GM21737 (cell line): ENCODE data around the gene SOWAHB.

Source experiments
- ATAC-seq: cut with Tn5 transposase; IDR thresholded peaks from one replicate; pipeline ENCODE4 v1.9.1; 2021; ENCODE audit warnings: mild to moderate bottlenecking, moderate library complexity; ENCODE audit not compliant: unreplicated experiment

The SOWAHB gene

DNA sequence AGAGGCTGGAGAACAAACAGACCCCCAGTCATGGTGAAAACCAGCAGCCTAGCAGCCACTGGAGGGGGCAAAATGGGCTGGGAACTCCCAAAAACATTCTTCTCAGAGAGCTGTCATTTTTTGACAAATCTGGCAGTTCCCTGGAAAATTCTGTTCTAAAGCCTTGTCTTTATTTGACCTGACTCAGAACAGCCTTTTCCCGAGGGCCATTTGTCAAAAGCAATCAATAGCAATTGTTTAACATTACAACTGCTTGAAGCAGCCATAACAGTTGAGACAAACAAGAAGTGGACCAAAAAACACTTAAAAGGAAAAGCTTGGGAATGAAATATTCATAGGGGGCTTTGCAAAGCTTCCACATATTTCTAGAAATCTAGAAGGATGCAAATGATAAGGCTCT is 39.6 kb downstream of the SOWAHB start:
- no peak for ATAC-seq

DNA sequence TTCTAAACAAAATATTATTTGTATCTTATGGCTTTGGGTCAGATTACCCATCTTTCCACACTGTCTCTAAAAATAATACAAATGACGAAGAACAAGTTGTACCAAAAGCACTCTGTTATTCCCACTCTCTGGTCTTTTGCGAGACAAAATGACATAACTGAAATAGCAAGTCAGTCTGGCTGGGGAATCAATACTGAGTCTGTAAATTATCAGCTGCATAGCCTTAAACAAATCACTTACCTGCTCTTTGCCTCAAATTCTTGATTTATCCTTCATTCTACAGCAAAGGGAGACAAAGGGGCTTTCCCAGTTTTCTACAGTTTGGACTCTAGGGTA is 40.9 kb downstream of the SOWAHB start:
- no peak for ATAC-seq

DNA sequence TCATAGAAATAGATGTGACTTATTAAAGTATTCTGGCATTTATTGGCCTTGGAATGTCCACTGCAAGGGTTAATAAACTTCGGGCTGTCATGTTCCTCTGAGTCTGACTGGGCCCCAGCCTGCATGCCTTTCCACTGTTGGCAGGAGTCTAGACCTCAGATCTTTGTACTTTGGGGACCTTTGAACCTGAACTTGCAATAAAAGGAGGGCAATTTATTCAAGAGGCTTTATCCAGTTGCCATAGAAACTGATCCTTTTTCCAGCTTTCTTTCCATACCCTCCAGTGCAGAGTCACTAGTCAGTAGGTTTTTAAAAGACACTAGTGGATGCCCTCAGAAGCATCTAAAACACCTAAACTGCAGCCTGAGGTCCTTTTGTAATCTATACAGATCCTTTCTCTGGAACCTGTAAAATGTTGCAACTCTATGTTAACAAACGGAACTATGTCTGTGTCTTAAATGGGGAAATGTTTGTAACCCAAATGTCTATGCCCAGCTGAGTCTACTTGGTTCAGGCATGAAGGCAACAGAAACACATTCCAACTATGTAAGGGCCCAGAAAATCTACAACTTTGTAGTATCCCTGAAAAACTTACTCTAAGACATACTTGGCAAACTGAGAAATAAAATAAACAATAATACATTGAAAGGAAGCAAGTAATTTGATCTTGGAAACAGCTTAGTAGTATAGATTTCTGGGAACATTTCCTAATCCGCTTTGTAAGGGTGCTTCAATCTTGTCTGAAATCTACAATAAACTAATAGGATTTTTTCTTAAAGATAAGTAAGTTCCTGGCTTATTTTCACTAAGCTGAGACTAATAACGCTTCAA is 41.5 kb downstream of the SOWAHB start:
- ATAC-seq = no peak

DNA sequence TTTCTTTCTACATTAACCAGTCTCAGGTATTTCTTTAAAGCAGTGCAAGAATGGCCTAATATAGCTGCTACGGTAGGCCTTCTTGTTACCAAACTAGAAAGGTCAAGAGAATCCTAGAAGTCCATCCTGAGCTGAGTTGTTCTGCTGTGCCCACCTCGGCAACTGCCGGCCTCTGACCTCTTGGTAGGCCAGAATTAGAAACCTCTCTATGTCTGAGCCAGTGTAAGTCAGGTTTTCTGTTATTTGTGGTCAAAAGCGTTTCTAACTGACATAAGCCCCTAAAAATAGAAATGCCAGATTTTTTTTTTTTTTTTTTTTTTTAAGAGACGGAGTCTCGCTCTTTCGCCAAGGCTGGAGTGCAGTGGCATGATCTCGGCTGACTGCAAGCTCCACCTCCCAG is 43.1 kb downstream of the SOWAHB start:
- no peak for ATAC-seq

DNA sequence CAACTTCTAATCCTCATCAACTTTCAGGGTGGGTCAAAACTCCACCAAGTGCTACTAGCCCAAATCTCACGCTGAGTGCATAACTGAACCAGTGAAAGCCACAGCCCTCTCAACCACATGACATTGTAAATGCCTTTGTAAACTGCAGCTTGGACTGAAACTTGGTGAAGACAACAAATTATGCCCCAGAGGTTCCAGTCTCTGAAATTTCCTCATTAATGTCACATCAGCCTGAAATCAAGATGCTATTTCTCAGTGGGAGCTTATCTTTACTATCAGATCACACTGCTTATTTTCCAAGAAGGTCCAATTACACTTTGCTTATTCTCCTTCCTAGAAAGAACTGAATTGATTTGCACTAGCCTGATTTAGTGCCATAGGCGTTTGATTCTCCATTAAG is 46.6 kb downstream of the SOWAHB start:
- ATAC-seq = no peak

DNA sequence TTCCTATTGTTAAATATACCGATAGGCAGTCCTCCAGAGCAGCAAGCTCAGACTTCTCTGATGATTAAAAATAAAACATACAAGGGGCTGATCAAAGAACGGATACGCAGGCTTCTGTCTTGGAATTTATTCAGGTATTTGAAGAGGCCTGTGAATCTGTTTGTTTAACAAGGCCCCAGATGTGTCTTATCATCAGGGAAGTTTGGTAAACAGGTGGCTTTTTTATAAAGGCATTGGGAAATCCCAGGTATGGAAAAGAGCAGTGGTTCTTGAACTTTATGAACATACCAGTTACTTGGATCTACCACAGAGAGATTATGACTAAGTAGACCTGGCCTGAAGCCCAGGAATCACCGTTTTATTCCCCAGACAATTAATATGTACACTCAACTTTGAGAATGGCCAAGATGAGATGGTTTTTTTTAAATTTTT is 47.9 kb downstream of the SOWAHB start:
- no peak for ATAC-seq
